Measurements from ENCODE around the gene PHLPP1.

- no peak for TF ChIP-seq CTCF (conservative IDR thresholded peaks at IDR 0.05; ENCODE audit: low read length)
- no peak for TF ChIP-seq EZH2phosphoT487 (IDR thresholded peaks at IDR 0.05; ENCODE audit: borderline replicate concordance, low read depth, low read length)
These were observed 220.7 kb downstream of the PHLPP1 start for GRCh38 chr18:62935994-62936393.

Data from OCI-LY7 (cell line).